WI38 (cell line): Measurements from ENCODE around the gene MAD2L1BP.
"Not testable (repeated sequence)": the region's sequence is repeated elsewhere in the genome, so short reads cannot be mapped to it uniquely, and the experiment has no call there.

Experiments
- H3K4me3 ChIP-seq: 2 replicates; pipeline ENCODE4 v1.5.1; 2011; ENCODE audit warnings: low read depth, mild to moderate bottlenecking, control low read depth, low read length
- CTCF ChIP-seq: IDR thresholded peaks from 2 replicates; pipeline ENCODE4 v1.5.1; 2012; ENCODE audit warnings: low read depth, mild to moderate bottlenecking, control low read depth, low read length

Gene MAD2L1BP

GRCh38 chr6:43627008-43627825 lies 8.4 kb upstream of the MAD2L1BP start:
- H3K4me3 ChIP-seq = peak overlapping the region; percentile 99
- no peak for TF ChIP-seq CTCF

GRCh38 chr6:43628393-43629103 lies 7.1 kb upstream of the MAD2L1BP start:
- H3K4me3 ChIP-seq = peak overlapping the region; percentile 99
- TF ChIP-seq CTCF = no peak

- peak within 1 kb of the TSS; percentile 99 for H3K4me3 ChIP-seq
- TF ChIP-seq CTCF = no peak
Observed at GRCh38 chr6:43629104-43629504, 6.5 kb upstream of the MAD2L1BP start, which contains the start of gene GTPBP2. Gene GTPBP2 (minus strand): TSS chr6:43629264. CDS start chr6:43629162, 102 bp downstream.

- no peak for TF ChIP-seq CTCF
- peak overlapping the region; percentile 77 for H3K4me3 ChIP-seq
Observed at GRCh38 chr6:43629505-43630300, 5.9 kb upstream of the MAD2L1BP start.

- no peak for TF ChIP-seq CTCF
Observed at GRCh38 chr6:43630980-43631619, 4.5 kb upstream of the MAD2L1BP start.

GRCh38 chr6:43633002-43633401 lies 2.6 kb upstream of the MAD2L1BP start:
- not testable (repeated sequence) for H3K4me3 ChIP-seq

More at GRCh38 chr6:43630980-43631619, 4.5 kb upstream of the MAD2L1BP start:
- no peak overlapping the region for H3K4me3 ChIP-seq

GRCh38 chr6:43634702-43635303 lies 837 bp upstream of the MAD2L1BP start:
- no peak overlapping the region for H3K4me3 ChIP-seq
- no peak for TF ChIP-seq CTCF
